ELF-1 (cell line): ENCODE results near the gene PLEKHG4B.
"Not testable (repeated sequence)": the region's sequence is repeated elsewhere in the genome, so short reads cannot be mapped to it uniquely, and the experiment has no call there.

Experiments
- DNase-seq: peaks from one replicate; pipeline ENCODE4 v3.0.0-alpha.2; 2016; ENCODE audit warnings: low read depth, low spot score

PLEKHG4B gene

GRCh38 chr5:155651-156410 is 63.9 kb downstream of the PLEKHG4B start:
- DNase-seq = no peak

GRCh38 chr5:156411-157072 is 64.6 kb downstream of the PLEKHG4B start:
- no peak for DNase-seq

GRCh38 chr5:157126-157715 is 65.3 kb downstream of the PLEKHG4B start:
- no peak for DNase-seq

- DNase-seq = no peak
Observed at GRCh38 chr5:157801-158200, 65.8 kb downstream of the PLEKHG4B start.

GRCh38 chr5:158807-159447 is 67.0 kb downstream of the PLEKHG4B start:
- DNase-seq = no peak

GRCh38 chr5:159448-160172 is 67.6 kb downstream of the PLEKHG4B start:
- no peak for DNase-seq

- no peak for DNase-seq
Observed at GRCh38 chr5:160173-160510, 68.2 kb downstream of the PLEKHG4B start.

- no peak for DNase-seq
Observed at GRCh38 chr5:160921-161802, 69.2 kb downstream of the PLEKHG4B start.

- no peak for DNase-seq
Observed at GRCh38 chr5:161803-162110, 69.8 kb downstream of the PLEKHG4B start.

- DNase-seq = no peak
Observed at GRCh38 chr5:162190-162564, 70.2 kb downstream of the PLEKHG4B start.

GRCh38 chr5:162565-163337 is 70.8 kb downstream of the PLEKHG4B start:
- DNase-seq = no peak

- DNase-seq = no peak
Observed at GRCh38 chr5:163338-163620, 71.3 kb downstream of the PLEKHG4B start.

GRCh38 chr5:163841-164240 is 71.9 kb downstream of the PLEKHG4B start:
- DNase-seq = no peak

GRCh38 chr5:164244-164643 is 72.3 kb downstream of the PLEKHG4B start:
- no peak for DNase-seq

- not testable (repeated sequence) for DNase-seq
Observed at GRCh38 chr5:164783-165182, 72.8 kb downstream of the PLEKHG4B start.

- no peak for DNase-seq
Observed at GRCh38 chr5:166441-167372, 74.7 kb downstream of the PLEKHG4B start.

- no peak for DNase-seq
Observed at GRCh38 chr5:167511-167910, 75.5 kb downstream of the PLEKHG4B start.

GRCh38 chr5:167982-168660 is 76.2 kb downstream of the PLEKHG4B start:
- no peak for DNase-seq
